Fibroblast of skin of back (primary cell): ENCODE results near the gene PRDM12.
A peak's percentile ranks its signal among the peaks of the same experiment; 100 is the strongest.

ENCODE experiments used
- DNase-seq: peaks from one replicate; pipeline ENCODE4 v3.0.0-alpha.2; 2013

The PRDM12 gene

DNA sequence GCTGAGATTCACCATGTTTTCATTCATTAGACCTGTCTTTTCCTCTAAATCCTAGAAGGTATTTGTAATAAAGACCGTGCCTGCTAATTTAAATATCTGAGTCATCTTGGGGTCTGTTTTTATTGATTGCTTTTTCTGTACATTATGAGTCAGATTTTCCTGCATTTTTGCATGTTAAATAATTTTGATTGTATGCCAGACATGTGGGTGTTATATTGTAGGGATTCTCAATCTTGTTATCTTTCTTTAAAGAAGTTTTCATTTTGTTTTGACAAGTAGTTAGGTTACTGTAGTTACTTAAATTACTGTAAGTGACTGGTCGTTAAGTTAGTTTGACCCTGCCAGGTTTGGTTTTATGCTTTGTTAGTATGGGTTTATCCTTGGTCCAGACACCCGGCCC lies 64.3 kb downstream of the PRDM12 start:
- peak; percentile 69 for DNase-seq

DNA sequence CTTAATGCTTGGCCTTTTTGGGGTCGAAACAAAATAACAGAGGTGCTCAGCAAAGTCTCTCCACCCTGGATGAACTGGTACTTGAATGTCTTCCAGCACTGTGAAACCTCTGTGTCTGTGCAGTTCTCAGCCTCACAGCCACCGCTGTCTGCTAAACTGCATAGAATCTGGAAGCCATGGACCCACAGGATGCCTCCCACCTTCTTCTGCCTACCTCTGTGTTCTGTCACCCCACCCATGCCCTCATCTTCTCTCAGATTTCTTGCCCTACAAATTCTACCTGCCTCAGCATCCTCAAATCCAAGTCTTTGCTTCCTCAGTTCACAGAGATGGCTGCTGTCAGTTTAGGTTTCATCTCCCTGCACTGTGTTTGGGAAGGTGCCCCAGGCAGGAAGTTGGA lies 64.8 kb downstream of the PRDM12 start:
- DNase-seq = no peak

DNA sequence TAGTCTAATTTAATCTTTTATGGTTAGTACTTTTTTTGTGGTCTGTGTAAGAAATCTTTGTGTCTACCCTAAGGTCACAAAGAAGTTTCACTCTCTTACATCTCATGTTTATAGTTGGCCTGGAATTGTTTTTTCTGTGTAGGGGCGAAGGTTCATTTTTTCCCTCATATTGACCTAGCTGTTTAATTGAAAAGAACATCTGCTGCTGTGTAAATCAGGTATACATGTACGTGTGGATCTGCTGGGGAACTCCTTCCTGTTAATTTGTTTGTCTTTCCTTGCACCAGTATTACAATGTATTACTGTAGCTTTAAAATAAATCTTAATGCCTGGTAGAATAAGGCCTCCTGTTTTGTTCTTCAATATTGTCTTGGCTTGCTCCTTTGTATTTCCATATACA lies 67.0 kb downstream of the PRDM12 start:
- DNase-seq = no peak

DNA sequence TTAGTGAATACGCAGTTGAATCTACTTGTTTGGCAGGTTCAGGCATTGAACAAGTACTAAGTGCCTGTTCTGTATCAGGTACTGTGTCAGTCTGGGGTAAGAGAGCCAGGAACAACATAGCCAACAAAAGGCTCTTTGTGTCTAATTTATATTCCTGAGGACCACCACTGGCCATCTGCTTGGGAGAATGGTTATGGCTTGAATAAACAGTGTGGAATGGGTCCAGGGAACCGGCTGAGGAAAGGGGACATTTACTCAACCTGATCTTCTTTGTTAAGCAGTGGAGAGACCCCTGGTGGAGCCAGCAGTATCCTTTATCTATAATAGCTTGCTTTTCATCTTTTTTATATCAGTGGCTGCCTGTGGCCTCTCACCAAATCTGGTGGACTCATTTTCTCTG lies 67.7 kb downstream of the PRDM12 start:
- no peak for DNase-seq
